Heart left ventricle (tissue), 16 donors: ENCODE results near the gene FHIP2A. TPM values are rescaled to one million over a fixed set of nuclear protein-coding genes. Genes with fewer than 3 reads are reported as not detected.
A peak's percentile ranks its signal among the peaks of the same experiment; 100 is the strongest.

Source experiments
- ATAC-seq, 4 donors: fragments of 200-7000 bp; cut with Tn5 transposase; one replicate each; pipeline ENCODE4 v1.9.1; 2020 to 2022; ENCODE audit warnings: moderate library complexity in 4 of 4, mild to moderate bottlenecking in 3 of 4, moderate number of reproducible peaks in 1 of 4
- DNase-seq, 5 donors: peaks; one replicate each; pipeline ENCODE4 v3.0.0-alpha.2; 2020
- H3K27ac ChIP-seq, 12 donors: fragments of 200-600 bp; sonication (generic) in 4 of 12; one replicate each; pipeline versions ENCODE4 v1.5.0 to v1.8.0; 2016 to 2022; ENCODE audit warnings: mild to moderate bottlenecking in 2 of 12
- H3K27me3 ChIP-seq, 9 donors: fragments of 200-600 bp; sonication (generic) in 2 of 9; one replicate each; pipeline versions ENCODE4 v1.5.1 to v1.8.0; 2016 to 2022; ENCODE audit warnings: mild to moderate bottlenecking in 3 of 9
- H3K36me3 ChIP-seq, 9 donors: fragments of 200-600 bp; sonication (generic) in 2 of 9; one replicate each; pipeline versions ENCODE4 v1.5.0 to v1.8.0; 2018 to 2022; ENCODE audit warnings: mild to moderate bottlenecking in 2 of 9
- H3K4me1 ChIP-seq, 12 donors: fragments of 200-600 bp; sonication (generic) in 4 of 12; one replicate each; pipeline versions ENCODE4 v1.5.0 to v1.8.0; 2016 to 2022; ENCODE audit warnings: mild to moderate bottlenecking in 3 of 12
- H3K4me3 ChIP-seq, 12 donors: fragments of 200-600 bp; sonication (generic) in 4 of 12; one replicate each; pipeline versions ENCODE4 v1.5.0 to v1.8.0; 2017 to 2022; ENCODE audit warnings: mild to moderate bottlenecking in 9 of 12, moderate library complexity in 4 of 12
- H3K9me3 ChIP-seq, 12 donors: fragments of 200-600 bp; sonication (generic) in 4 of 12; one replicate each; pipeline versions ENCODE4 v1.5.0 to v1.8.0; 2016 to 2022; ENCODE audit warnings: mild to moderate bottlenecking in 1 of 12
- POLR2A ChIP-seq, 2 donors: fragments of 450-650 bp; IDR thresholded peaks; one replicate each; pipeline ENCODE4 v1.6.1; 2017; ENCODE audit warnings: antibody characterized with exemption in 2 of 2, mild to moderate bottlenecking in 2 of 2, moderate library complexity in 2 of 2
- WGBS, 4 donors: extraction: QIAGEN DNeasy Blood & Tissue Kit in 2 of 4; methylation state at CpG; one replicate each; pipeline versions ENCODE4 v1.1.5 to v1.1.7; 2013 to 2018; 5-methylcytosine and 5-hydroxymethylcytosine counted together
- intact Hi-C, 10 donors: fragments of 100-400 bp; cut with DNase I; formaldehyde crosslinking; loops; one replicate each; pipeline versions ENCODE4 v1.11.1 to v1.14.2; 2022
- polyA plus RNA-seq, 2 donors: library from polyadenylated mRNA; stranded (reverse); fragments of 200-250 nt; gene quantifications; one replicate each; pipeline ENCODE4 v1.2.3, GENCODE V29; 2013
- total RNA-seq, 9 donors: library from RNA; depleted of rRNA in 2 of 9; stranded (reverse); fragments of >200 nt in 2 of 9; fragmentation: NEBNext Ultra II Directional in 3 of 9; extraction: Animal tissue kit (Norgen Biotek cat#: 25700) in 3 of 9; gene quantifications; one replicate each; pipeline versions ENCODE4 v1.1.0 to v1.2.4, GENCODE V29; 2016 to 2023
- TF ChIP-seq, protein P1 (sequence below), 12 donors: fragments of 200-600 bp; sonication (generic) in 4 of 12; IDR thresholded peaks; one replicate each; pipeline versions ENCODE4 v1.5.0 to v1.8.0; 2018 to 2022; ENCODE audit warnings: antibody characterized with exemption in 12 of 12, mild to moderate bottlenecking in 5 of 12
- donor health status: ischemic (EF 13 %, LVEDD 7.1; RV severe dilation, severe dysfunction).
- donor health status: healthy with polysubstance abuse.
- donor health status: DM: no; HTN: yes; CAD: no.
- donor health status: DM: no; HTN: no; CAD: no.
- donor health status: ischemic (EF 25% LVEDD 6.9; RV normal size, moderate dysfunction).
- donor health status: ischemic (EF 25% LVEDD 5.7; RV mildly dilated, moderate dysfunction).
- donor health status: healthy.
- donor health status: DM: yes; HTN: yes; CAD: no.
- donor health status: ischemic (EF 35%, LVEDD 5.7; RV mildly dilated, moderate dysfunction).
- donor health status: nonischemic (EF 11% LVEDD 7.7; RV severe dilation, severe dysfunction).
- donor health status: DM: yes; HTN: yes; CAD: no.
- donor health status: PGD.
- donor health status: ischemic (EF 29% LVEDD 5.4; RV normal size, mild dysfunction).
- donor health status: nonischemic (EF 23%, LVEDD 6.1; RV moderate dilation, normal function).

Gene FHIP2A
- total and polyA plus RNA-seq, 11 donors: 4.8 to 34.9 (median 27.8) TPM

DNA sequence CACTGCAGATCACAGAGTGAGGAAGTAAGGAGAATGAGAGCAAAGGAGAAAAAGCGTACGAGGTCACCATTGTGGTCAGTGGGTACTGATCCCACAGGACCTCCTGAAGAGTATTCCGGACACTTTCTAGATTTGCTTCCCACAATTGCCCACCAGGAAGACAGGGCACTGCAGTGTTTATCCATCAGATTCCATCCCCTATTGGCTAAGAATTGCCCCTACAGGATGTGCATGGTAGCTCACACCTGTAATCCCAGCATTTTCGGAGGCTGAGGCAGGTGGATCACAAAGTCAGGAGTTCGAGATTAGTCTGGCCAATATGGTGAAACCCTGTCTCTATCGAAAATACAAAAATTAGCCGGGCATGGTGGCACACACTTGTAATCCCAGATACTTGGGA lies 5.3 kb upstream of the FHIP2A start:
- Histone ChIP-seq H3K4me3 (no peak overlapping the region), H3K36me3 (no peaks in the 10 kb centered on the region), H3K27ac (no peak overlapping the region), H3K4me1 (peaks cover 0 to 6% (median 0%) of the 10 kb centered on the region in 12 donors), H3K9me3 (no peaks in the 10 kb centered on the region), H3K27me3 (no peaks in the 10 kb centered on the region)
- no peak for ATAC-seq
- TF ChIP-seq, protein P1, sequence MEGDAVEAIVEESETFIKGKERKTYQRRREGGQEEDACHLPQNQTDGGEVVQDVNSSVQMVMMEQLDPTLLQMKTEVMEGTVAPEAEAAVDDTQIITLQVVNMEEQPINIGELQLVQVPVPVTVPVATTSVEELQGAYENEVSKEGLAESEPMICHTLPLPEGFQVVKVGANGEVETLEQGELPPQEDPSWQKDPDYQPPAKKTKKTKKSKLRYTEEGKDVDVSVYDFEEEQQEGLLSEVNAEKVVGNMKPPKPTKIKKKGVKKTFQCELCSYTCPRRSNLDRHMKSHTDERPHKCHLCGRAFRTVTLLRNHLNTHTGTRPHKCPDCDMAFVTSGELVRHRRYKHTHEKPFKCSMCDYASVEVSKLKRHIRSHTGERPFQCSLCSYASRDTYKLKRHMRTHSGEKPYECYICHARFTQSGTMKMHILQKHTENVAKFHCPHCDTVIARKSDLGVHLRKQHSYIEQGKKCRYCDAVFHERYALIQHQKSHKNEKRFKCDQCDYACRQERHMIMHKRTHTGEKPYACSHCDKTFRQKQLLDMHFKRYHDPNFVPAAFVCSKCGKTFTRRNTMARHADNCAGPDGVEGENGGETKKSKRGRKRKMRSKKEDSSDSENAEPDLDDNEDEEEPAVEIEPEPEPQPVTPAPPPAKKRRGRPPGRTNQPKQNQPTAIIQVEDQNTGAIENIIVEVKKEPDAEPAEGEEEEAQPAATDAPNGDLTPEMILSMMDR (IDR thresholded peaks at IDR 0.05): no peak
- no peak for TF ChIP-seq POLR2A (IDR thresholded peaks at IDR 0.05)
- 89 to 96% (median 94%) methylated on average over 7 of the region's 7 CpGs for WGBS, 4 donors
- intact Hi-C loops: loop anchor here in 1 of 10 donors (10.0 kb wide), 1 partner anchor 512 kb away; no protein-coding TSS in a partner anchor
- no peak for DNase-seq

DNA sequence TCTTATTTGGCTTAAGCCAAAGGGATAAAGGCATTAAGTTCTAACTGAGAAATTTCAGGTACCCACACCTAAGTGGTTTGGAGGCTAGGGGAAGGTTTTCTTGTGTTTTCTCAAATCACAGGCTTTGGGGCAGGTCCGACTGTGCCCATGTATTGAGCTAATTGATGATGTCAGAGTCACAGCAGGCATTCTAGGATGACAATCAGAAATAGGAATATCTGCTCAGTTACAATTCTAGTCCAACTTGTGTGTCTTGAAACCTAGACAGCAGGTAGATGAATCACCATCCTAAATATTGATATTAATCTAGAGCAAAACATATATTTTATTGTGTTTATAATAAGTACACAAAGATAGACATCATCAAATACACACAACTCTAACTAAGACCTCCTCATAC lies 2.3 kb upstream of the FHIP2A start:
- TF ChIP-seq, protein P1 (IDR thresholded peaks at IDR 0.05): no peak
- TF ChIP-seq POLR2A (IDR thresholded peaks at IDR 0.05): no peak
- no peaks in the 10 kb centered on the region for H3K27me3 ChIP-seq
- WGBS, 4 donors: 85 to 91% (median 88%) methylated on average over 1 of the region's 1 CpG
- intact Hi-C loops: loop anchor here in 1 of 10 donors (10.0 kb wide), 1 partner anchor 515 kb away; no protein-coding TSS in a partner anchor
- no peak overlapping the region for H3K27ac ChIP-seq
- DNase-seq: no peak
- no peaks in the 10 kb centered on the region for H3K36me3 ChIP-seq
- H3K4me1 ChIP-seq: peaks cover 8 to 23% (median 13%) of the 10 kb centered on the region in 12 donors
- no peak overlapping the region for H3K4me3 ChIP-seq
- no peak for ATAC-seq
- H3K9me3 ChIP-seq: no peaks in the 10 kb centered on the region

DNA sequence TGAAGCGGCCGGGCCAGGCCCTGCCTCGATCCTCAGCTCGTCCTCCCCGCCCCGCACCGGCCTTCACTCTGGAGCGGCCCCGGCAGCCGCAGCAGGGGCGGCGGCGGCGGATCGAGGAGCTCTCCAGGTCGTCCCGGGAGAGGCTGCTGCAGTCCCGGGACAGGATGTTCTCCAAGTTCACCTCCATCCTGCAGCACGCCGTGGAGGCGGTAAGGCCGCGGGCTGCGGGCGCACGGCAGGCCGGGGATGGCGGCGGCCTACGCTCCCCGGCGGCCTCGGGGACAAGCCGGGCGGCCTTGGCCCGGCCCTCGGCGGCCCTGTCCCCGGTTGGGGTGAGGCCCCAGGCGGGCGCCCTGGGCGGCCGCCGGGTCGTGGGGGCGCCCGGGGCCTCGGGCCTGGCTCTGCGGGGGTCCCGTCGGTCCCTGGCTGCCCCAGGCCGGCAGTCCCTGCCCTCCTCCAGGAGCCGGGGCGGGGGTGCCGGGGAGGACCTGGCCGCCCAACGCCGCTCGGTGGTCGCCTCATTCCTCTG lies 399 bp downstream of the FHIP2A start:
- DNase-seq: peak in 4 of 5 donors; percentile 54 to 72 (median 64)
- ATAC-seq: peak; percentile 27 to 77 (median 54)
- no peaks in the 10 kb centered on the region for H3K9me3 ChIP-seq
- no peaks in the 10 kb centered on the region for H3K27me3 ChIP-seq
- peak overlapping the region; percentile 80 to 99 (median 97) for H3K27ac ChIP-seq
- TF ChIP-seq, protein P1 (IDR thresholded peaks at IDR 0.05): peak in 3 of 12 donors; percentile 12 to 29 (median 28)
- no peak for TF ChIP-seq POLR2A (IDR thresholded peaks at IDR 0.05)
- whole genome bisulfite sequencing, 4 donors: 0 to 1% (median 0%) methylated on average over 1 to 60 of the region's 60 CpGs
- intact Hi-C loops: loop anchor here in 4 of 10 donors (5.0 to 10.0 kb wide), 3 partner anchors 347 to 517 kb away; no protein-coding TSS in a partner anchor
- H3K36me3 ChIP-seq: no peaks in the 10 kb centered on the region
- peak overlapping the region; percentile 54 to 95 (median 88) for H3K4me3 ChIP-seq
- H3K4me1 ChIP-seq: peaks cover 11 to 49% (median 35%) of the 10 kb centered on the region in 12 donors

DNA sequence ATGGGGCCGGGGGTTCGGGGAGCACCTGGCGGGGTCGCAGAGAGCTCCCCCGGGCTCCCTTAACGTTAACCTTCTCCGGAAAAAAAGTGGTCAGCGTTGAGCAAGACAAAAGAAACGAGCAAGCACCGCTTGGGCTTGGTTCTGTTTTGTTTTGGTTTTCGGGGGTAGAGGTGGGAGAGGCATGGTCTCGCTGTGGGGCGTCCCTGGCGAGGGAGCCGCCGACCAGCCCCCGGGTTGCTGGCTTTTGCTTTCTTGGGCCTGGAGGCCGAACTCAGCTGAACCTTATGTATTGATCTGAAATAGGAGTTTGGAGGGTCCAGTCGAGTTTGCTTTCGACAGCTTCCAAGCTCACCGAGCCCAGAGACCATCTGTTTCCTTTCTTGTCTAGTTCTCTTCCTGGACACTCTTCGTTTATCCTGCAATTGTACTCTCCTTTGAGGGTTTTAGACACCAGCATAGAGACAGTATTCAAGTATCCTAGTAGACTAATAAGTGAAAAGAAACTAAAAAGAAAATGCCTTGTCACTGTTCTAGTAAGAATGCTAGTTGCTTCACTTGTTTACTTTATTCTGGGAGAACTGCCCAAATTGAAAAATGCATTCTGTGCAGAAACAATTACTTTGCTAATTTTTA lies 980 bp downstream of the FHIP2A start:
- no peak for TF ChIP-seq POLR2A (IDR thresholded peaks at IDR 0.05)
- TF ChIP-seq, protein P1 (IDR thresholded peaks at IDR 0.05): no peak
- ATAC-seq: peak; percentile 4 to 51 (median 21)
- no peaks in the 10 kb centered on the region for H3K27me3 ChIP-seq
- intact Hi-C loops: loop anchor here in 4 of 10 donors (5.0 to 10.0 kb wide), 3 partner anchors 348 to 518 kb away; no protein-coding TSS in a partner anchor
- no peaks in the 10 kb centered on the region for H3K36me3 ChIP-seq
- peaks cover 11 to 53% (median 35%) of the 10 kb centered on the region in 12 donors for H3K4me1 ChIP-seq
- peak overlapping the region; percentile 54 to 95 (median 88) for H3K4me3 ChIP-seq
- H3K27ac ChIP-seq: peak overlapping the region; percentile 80 to 99 (median 97)
- WGBS, 4 donors: 0 to 1% (median 1%) methylated on average over 19 to 22 of the region's 22 CpGs
- DNase-seq: peak in 4 of 5 donors; percentile 18 to 67 (median 30)
- no peaks in the 10 kb centered on the region for H3K9me3 ChIP-seq
